Measurements from ENCODE around the gene STK32B.

GRCh38 chr4:5133201-5133600 is 81.9 kb downstream of the STK32B start:
- TF ChIP-seq, protein P1, sequence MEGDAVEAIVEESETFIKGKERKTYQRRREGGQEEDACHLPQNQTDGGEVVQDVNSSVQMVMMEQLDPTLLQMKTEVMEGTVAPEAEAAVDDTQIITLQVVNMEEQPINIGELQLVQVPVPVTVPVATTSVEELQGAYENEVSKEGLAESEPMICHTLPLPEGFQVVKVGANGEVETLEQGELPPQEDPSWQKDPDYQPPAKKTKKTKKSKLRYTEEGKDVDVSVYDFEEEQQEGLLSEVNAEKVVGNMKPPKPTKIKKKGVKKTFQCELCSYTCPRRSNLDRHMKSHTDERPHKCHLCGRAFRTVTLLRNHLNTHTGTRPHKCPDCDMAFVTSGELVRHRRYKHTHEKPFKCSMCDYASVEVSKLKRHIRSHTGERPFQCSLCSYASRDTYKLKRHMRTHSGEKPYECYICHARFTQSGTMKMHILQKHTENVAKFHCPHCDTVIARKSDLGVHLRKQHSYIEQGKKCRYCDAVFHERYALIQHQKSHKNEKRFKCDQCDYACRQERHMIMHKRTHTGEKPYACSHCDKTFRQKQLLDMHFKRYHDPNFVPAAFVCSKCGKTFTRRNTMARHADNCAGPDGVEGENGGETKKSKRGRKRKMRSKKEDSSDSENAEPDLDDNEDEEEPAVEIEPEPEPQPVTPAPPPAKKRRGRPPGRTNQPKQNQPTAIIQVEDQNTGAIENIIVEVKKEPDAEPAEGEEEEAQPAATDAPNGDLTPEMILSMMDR (IDR thresholded peaks at IDR 0.05), result no peak
- no peak for TF ChIP-seq EZH2 (IDR thresholded peaks at IDR 0.05; ENCODE audit: borderline replicate concordance, insufficient read depth, low read depth, low read length, poor library complexity, severe bottlenecking)
